ENCODE measurements around the gene PRKACB. TPM values are rescaled to one million over a fixed set of nuclear protein-coding genes. Genes with fewer than 3 reads are reported as not detected.

PRKACB gene
- total and polyA plus RNA-seq, 2 of the 8 experiments (the other 6 are each of a cell fraction or from before 2014, with no cell fraction given): 7.8 to 31.0 TPM

DNA sequence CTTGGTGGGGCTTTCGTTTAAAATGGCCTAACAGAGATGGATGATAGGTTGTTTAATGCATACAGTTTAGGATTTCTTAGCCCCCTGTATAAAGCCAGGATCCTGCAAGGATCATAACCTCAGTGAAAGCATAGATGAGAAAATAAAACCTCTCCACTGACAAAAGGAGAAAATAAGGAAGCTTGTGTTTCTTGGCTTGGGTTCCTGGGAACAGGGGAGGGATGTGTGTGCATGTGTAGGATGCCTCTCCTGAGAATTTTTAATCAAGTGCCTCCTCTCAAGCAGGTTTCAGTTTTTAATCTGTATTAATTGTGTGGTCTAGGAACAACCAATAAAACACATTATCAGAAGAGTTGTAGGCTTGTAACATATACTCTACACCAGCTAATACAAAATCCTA, 26.1 kb downstream of the PRKACB start (continued):
- TF ChIP-seq RBBP5 (IDR thresholded peaks at IDR 0.05; ENCODE audit: borderline replicate concordance, low read depth, low read length) (no peak), SUZ12 (IDR thresholded peaks at IDR 0.05; ENCODE audit: low read length) (no peak), SRF (IDR thresholded peaks at IDR 0.05; ENCODE audit: low read depth, low read length) (no peak), RFX5 (IDR thresholded peaks at IDR 0.05; ENCODE audit: borderline replicate concordance, low read depth, low read length) (no peak), CBX8 (IDR thresholded peaks at IDR 0.05; ENCODE audit: borderline replicate concordance, low read depth, low read length) (no peak), GTF2F1 (IDR thresholded peaks at IDR 0.05; ENCODE audit: borderline replicate concordance, low read depth, low read length) (no peak), CHD2 (IDR thresholded peaks at IDR 0.05; ENCODE audit: low read length) (no peak)

All from H1 (cell line).